Spinal cord (tissue), 10 donors: ENCODE results near the gene LCNL1. TPM values are rescaled to one million over a fixed set of nuclear protein-coding genes. Genes with fewer than 3 reads are reported as not detected.

Experiments used
- DNase-seq, 6 donors: peaks; one replicate each; pipeline versions ENCODE4 v3.0.0 to v3.0.0-alpha.2; 2013 to 2015; ENCODE audit warnings: low spot score in 6 of 6, low read depth in 4 of 6
- H3K27ac ChIP-seq: one replicate; pipeline ENCODE4 v1.5.1; 2013; ENCODE audit warnings: low read depth, low read length, control low read depth
- H3K27me3 ChIP-seq: one replicate; pipeline ENCODE4 v1.6.1; 2013; ENCODE audit warnings: low read length; ENCODE audit not compliant: control insufficient read depth, insufficient read depth
- H3K36me3 ChIP-seq: one replicate; pipeline ENCODE4 v1.6.1; 2013; ENCODE audit warnings: low read length; ENCODE audit not compliant: control insufficient read depth, insufficient read depth
- H3K4me1 ChIP-seq: one replicate; pipeline ENCODE4 v1.6.1; 2013; ENCODE audit warnings: low read length; ENCODE audit not compliant: control insufficient read depth, insufficient read depth
- H3K4me3 ChIP-seq: one replicate; pipeline ENCODE4 v1.5.1; 2013; ENCODE audit warnings: low read depth, low read length, control low read depth
- H3K9me3 ChIP-seq: one replicate; pipeline ENCODE4 v1.6.1; 2013; ENCODE audit warnings: low read length; ENCODE audit not compliant: control insufficient read depth, insufficient read depth
- WGBS: methylation state at CpG from one replicate; pipeline ENCODE4 v1.1.5; 2013; ENCODE audit warnings: missing lambda C conversion rate; ENCODE audit not compliant: insufficient coverage; 5-methylcytosine and 5-hydroxymethylcytosine counted together
- polyA plus RNA-seq, 2 donors: library from polyadenylated mRNA; unstranded; fragments of 120-200 nt; gene quantifications; one replicate each; pipeline ENCODE4 v1.2.1, GENCODE V29; 2013; ENCODE audit not compliant: insufficient read length in 2 of 2
- total RNA-seq, 2 donors: library from RNA; depleted of rRNA in 1 of 2; stranded (reverse); fragments of 120-200 nt in 1 of 2; fragments of >200 nt in 1 of 2; gene quantifications; one replicate each; pipeline versions ENCODE4 v1.2.3 to v1.2.4, GENCODE V29; 2013 to 2014
- donor health status: healthy.

LCNL1 gene
- total and polyA plus RNA-seq, 4 donors = 2.3 to 54.0 (median 14.5) TPM

- 94% methylated on average over 42 of the region's 49 CpGs for WGBS
- peaks cover 91% of the 10 kb centered on the region for H3K36me3 ChIP-seq
Measured at GRCh38 chr9:137009938-137010732, 27.3 kb downstream of the LCNL1 start.

DNA sequence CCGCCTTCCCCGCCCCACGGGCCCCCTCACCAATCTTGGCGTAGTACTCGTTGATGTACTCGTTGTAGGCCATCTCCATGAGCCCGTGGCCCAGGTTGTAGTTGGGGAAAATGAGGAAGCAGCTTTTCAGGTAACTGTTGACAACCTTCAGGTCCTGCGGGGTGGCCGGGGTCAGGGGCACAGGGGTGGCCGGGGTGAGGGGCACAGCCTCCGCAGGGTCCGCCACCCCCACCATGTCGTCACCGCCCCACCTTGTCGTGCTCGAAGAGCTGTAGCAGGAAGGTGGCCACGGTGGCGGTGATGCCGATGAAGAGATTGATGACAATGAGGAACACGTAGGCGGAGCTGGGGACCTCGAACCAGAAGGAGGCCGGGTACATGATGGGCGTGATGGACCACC is 28.4 kb downstream of the LCNL1 start:
- WGBS = 95% methylated on average over 24 of the region's 24 CpGs
- no peak for DNase-seq
- no peaks in the 10 kb centered on the region for H3K27me3 ChIP-seq
- H3K9me3 ChIP-seq = no peaks in the 10 kb centered on the region
- no peak overlapping the region for H3K27ac ChIP-seq
- H3K4me3 ChIP-seq = no peak overlapping the region
- peaks cover 18% of the 10 kb centered on the region for H3K4me1 ChIP-seq
- H3K36me3 ChIP-seq = peaks cover 98% of the 10 kb centered on the region

More at GRCh38 chr9:137009938-137010732, 27.3 kb downstream of the LCNL1 start:
- no peak overlapping the region for H3K27ac ChIP-seq
- DNase-seq = no peak
- H3K4me3 ChIP-seq = no peak overlapping the region
- H3K9me3 ChIP-seq = no peaks in the 10 kb centered on the region
- peaks cover 20% of the 10 kb centered on the region for H3K4me1 ChIP-seq
- H3K27me3 ChIP-seq = no peaks in the 10 kb centered on the region

DNA sequence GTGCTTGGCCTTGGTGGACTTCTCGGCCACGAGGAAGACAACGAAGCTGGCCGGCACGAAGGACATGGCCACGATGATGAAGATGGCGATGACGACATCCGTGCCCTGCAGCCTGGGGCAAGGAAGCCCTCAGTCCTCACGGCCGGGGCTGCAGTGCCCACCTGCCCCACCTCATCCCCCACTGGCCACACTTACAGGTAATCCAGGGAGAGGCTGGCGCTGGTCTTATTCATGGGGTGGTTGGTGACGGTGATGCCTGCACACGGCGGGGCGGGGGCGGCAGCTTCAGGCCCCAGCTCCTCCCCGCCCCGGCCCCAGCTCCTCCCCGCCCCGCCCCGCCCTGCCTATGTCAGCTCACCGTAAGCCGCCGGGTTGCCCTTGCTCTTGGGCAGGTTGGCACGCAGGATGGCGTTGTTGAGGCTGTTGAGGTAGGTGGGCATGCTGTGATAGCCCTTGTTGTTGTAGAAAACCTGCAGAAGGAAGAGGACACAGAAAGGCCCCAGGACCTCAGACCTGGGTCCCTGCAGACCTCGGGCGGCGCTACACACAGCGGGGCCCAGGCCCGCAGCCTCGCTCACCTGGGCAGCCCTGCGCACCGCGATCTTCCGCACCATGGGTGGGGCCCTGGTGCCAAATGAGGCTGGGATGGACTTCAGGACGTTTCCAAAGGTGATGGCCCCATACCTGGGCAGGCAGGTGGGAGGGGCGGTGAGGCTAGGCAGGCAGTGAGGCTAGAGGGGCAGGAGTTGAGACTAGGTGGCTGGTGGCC is 29.3 kb downstream of the LCNL1 start:
- 96% methylated on average over 24 of the region's 39 CpGs for WGBS

DNA sequence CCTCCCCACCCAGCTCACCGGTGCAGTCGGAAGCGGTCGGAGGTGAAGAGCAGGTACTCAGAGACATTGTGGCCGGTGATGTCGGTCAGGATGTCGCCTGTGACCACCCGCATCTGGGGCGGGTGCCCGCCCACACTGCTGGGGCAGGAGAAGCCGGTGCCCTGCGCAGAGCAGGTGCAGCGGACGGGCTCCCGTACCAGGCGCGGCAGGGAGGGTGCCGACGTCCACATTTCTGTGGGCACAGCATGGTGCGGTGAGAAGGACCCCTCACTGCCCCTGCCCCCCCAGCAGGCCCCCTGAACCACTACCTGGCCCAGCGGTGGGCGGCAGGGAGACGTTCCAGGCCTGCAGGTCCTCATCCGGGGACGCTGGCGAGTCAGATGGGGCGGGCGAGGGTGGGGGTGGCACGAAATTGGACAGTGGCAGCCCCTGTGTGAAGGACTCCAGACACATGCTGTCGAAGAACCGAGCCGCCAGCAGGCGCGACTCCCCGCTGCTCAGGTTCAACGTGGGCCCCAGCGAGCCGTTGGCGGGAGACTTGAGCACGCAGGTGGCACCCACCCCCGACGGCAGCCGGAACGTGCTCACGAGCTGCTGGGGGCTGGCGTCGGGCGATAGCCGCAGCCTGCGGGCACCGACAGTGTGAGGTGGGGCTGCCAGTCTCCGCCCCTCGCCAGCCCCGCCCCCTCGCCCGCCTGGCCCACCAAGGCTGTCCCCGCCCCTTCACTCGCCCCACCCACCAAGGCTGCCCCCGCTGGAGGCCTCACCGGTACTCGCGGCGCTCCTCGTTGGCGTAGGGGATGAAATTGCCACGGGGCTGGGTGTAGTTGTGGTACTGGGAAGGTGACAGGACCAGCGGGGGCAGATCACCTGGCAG is 30.1 kb downstream of the LCNL1 start:
- no peak overlapping the region for H3K4me3 ChIP-seq
- H3K27ac ChIP-seq = no peak overlapping the region
- no peaks in the 10 kb centered on the region for H3K27me3 ChIP-seq
- DNase-seq = no peak
- no peaks in the 10 kb centered on the region for H3K9me3 ChIP-seq
- 80% methylated on average over 47 of the region's 67 CpGs for WGBS
- peaks cover 1% of the 10 kb centered on the region for H3K4me1 ChIP-seq
- H3K36me3 ChIP-seq = peaks cover 98% of the 10 kb centered on the region

More for the DNA sequence above, 29.3 kb downstream of the LCNL1 start:
- DNase-seq = no peak
- Histone ChIP-seq H3K9me3 (no peaks in the 10 kb centered on the region), H3K27ac (no peak overlapping the region), H3K4me3 (no peak overlapping the region), H3K4me1 (peaks cover 10% of the 10 kb centered on the region), H3K27me3 (no peaks in the 10 kb centered on the region), H3K36me3 (peaks cover 98% of the 10 kb centered on the region)

GRCh38 chr9:137013571-137013940 is 30.8 kb downstream of the LCNL1 start:
- Histone ChIP-seq H3K9me3 (no peaks in the 10 kb centered on the region), H3K27me3 (no peaks in the 10 kb centered on the region), H3K4me1 (no peaks in the 10 kb centered on the region), H3K36me3 (peaks cover 96% of the 10 kb centered on the region), H3K27ac (no peak overlapping the region), H3K4me3 (no peak overlapping the region)
- no peak for DNase-seq
- 94% methylated on average over 19 of the region's 20 CpGs for WGBS

GRCh38 chr9:137014166-137014565 is 31.4 kb downstream of the LCNL1 start:
- no peak overlapping the region for H3K4me3 ChIP-seq
- 91% methylated on average over 23 of the region's 23 CpGs for WGBS
- H3K27me3 ChIP-seq = no peaks in the 10 kb centered on the region
- no peaks in the 10 kb centered on the region for H3K4me1 ChIP-seq
- no peak for DNase-seq
- peaks cover 98% of the 10 kb centered on the region for H3K36me3 ChIP-seq
- H3K27ac ChIP-seq = no peak overlapping the region
- no peaks in the 10 kb centered on the region for H3K9me3 ChIP-seq

- H3K9me3 ChIP-seq = no peaks in the 10 kb centered on the region
- peaks cover 98% of the 10 kb centered on the region for H3K36me3 ChIP-seq
- 97% methylated on average over 35 of the region's 36 CpGs for WGBS
- DNase-seq = no peak
- H3K4me3 ChIP-seq = no peak overlapping the region
- H3K27ac ChIP-seq = no peak overlapping the region
- no peaks in the 10 kb centered on the region for H3K27me3 ChIP-seq
- no peaks in the 10 kb centered on the region for H3K4me1 ChIP-seq
Measured at GRCh38 chr9:137014776-137015539, 32.2 kb downstream of the LCNL1 start.

- 96% methylated on average over 24 of the region's 25 CpGs for WGBS
- no peaks in the 10 kb centered on the region for H3K9me3 ChIP-seq
- H3K27ac ChIP-seq = no peak overlapping the region
- no peak for DNase-seq
- no peak overlapping the region for H3K4me3 ChIP-seq
- H3K27me3 ChIP-seq = no peaks in the 10 kb centered on the region
- H3K36me3 ChIP-seq = peaks cover 98% of the 10 kb centered on the region
- H3K4me1 ChIP-seq = no peaks in the 10 kb centered on the region
Measured at GRCh38 chr9:137015540-137015930, 32.7 kb downstream of the LCNL1 start.

- Histone ChIP-seq H3K36me3 (peaks cover 98% of the 10 kb centered on the region), H3K27me3 (no peaks in the 10 kb centered on the region), H3K4me1 (no peaks in the 10 kb centered on the region), H3K4me3 (no peak overlapping the region), H3K9me3 (no peaks in the 10 kb centered on the region), H3K27ac (no peak overlapping the region)
- 96% methylated on average over 20 of the region's 21 CpGs for WGBS
- no peak for DNase-seq
Measured at GRCh38 chr9:137015976-137016375, 33.2 kb downstream of the LCNL1 start.
